ENCODE measurements around the gene SLC2A9. TPM values are rescaled to one million over a fixed set of nuclear protein-coding genes. Genes with fewer than 3 reads are reported as not detected.

The SLC2A9 gene
- polyA plus RNA-seq, 2 of the 4 experiments (the other 2 are of a cell fraction) = 0.62 to 0.70 TPM

- H3K9me3 ChIP-seq = no peaks in the 10 kb centered on the region
- DNase-seq (ENCODE audit: low read depth in 1 of 2, low spot score in 1 of 2) = no peak
- ATAC-seq = no peak
- TF ChIP-seq POLR2AphosphoS2 (conservative IDR thresholded peaks at IDR 0.05; ENCODE audit: low read length) (no peak), TFCP2L1 (CRISPR knock-in tag; IDR thresholded peaks at IDR 0.05) (no peak), HOXB13 (CRISPR knock-in tag; IDR thresholded peaks at IDR 0.05; ENCODE audit: low read depth) (no peak), KDM5A (IDR thresholded peaks at IDR 0.05) (no peak), HOXA7 (CRISPR knock-in tag; IDR thresholded peaks at IDR 0.05) (no peak), RNF2 (IDR thresholded peaks at IDR 0.05; ENCODE audit: borderline replicate concordance, low read depth) (no peak), TP53 (CRISPR knock-in tag; IDR thresholded peaks at IDR 0.05) (no peak), EHMT2 (IDR thresholded peaks at IDR 0.05; ENCODE audit: low read depth) (no peak), JUNB (IDR thresholded peaks at IDR 0.05) (no peak), EHF (CRISPR knock-in tag; IDR thresholded peaks at IDR 0.05) (no peak), MAZ (IDR thresholded peaks at IDR 0.05; ENCODE audit: borderline replicate concordance, low read depth, low read length) (no peak), FOSL2 (IDR thresholded peaks at IDR 0.05) (no peak), FOSL2 (CRISPR knock-in tag; IDR thresholded peaks at IDR 0.05) (no peak), NPAS2 (CRISPR knock-in tag; IDR thresholded peaks at IDR 0.05; ENCODE audit: borderline replicate concordance) (no peak), ESRRA (IDR thresholded peaks at IDR 0.05; ENCODE audit: borderline replicate concordance, low read length) (no peak), GATA3 (IDR thresholded peaks at IDR 0.05; ENCODE audit: borderline replicate concordance) (no peak)
- TF ChIP-seq, protein P1, sequence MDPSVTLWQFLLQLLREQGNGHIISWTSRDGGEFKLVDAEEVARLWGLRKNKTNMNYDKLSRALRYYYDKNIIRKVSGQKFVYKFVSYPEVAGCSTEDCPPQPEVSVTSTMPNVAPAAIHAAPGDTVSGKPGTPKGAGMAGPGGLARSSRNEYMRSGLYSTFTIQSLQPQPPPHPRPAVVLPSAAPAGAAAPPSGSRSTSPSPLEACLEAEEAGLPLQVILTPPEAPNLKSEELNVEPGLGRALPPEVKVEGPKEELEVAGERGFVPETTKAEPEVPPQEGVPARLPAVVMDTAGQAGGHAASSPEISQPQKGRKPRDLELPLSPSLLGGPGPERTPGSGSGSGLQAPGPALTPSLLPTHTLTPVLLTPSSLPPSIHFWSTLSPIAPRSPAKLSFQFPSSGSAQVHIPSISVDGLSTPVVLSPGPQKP (IDR thresholded peaks at IDR 0.05; ENCODE audit: low read depth, low read length) = no peak
- TF ChIP-seq, protein P2, sequence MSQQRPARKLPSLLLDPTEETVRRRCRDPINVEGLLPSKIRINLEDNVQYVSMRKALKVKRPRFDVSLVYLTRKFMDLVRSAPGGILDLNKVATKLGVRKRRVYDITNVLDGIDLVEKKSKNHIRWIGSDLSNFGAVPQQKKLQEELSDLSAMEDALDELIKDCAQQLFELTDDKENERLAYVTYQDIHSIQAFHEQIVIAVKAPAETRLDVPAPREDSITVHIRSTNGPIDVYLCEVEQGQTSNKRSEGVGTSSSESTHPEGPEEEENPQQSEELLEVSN (IDR thresholded peaks at IDR 0.05; ENCODE audit: borderline replicate concordance, low read depth) = no peak
- H3K4me2 ChIP-seq = no peak overlapping the region
- FAIRE-seq = no peak
- ChIA-PET POLR2A (no interaction called here), CTCF (no interaction called here)
- WGBS (ENCODE audit: missing lambda C conversion rate) = 0% methylated on average over 2 of the region's 2 CpGs
- H3K27ac ChIP-seq = no peak overlapping the region
- no peaks in the 10 kb centered on the region for H3K4me1 ChIP-seq
- H3K4me3 ChIP-seq = no peak overlapping the region
Measured at GRCh38 chr4:9841072-9841471, 180.2 kb downstream of the SLC2A9 start.

- TF ChIP-seq EP300 (IDR thresholded peaks at IDR 0.05) (no peak), EHMT2 (IDR thresholded peaks at IDR 0.05; ENCODE audit: low read depth) (no peak), BHLHE40 (IDR thresholded peaks at IDR 0.05; ENCODE audit: low read depth, low read length) (no peak), MYC (IDR thresholded peaks at IDR 0.05; ENCODE audit: borderline replicate concordance, low read length) (no peak), ZSCAN20 (CRISPR knock-in tag; IDR thresholded peaks at IDR 0.05) (no peak), CHD2 (IDR thresholded peaks at IDR 0.05; ENCODE audit: low read length, partially characterized antibody) (no peak), NR3C1 (IDR thresholded peaks at IDR 0.05) (no peak), USF2 (IDR thresholded peaks at IDR 0.05) (no peak), PHF8 (IDR thresholded peaks at IDR 0.05; ENCODE audit: borderline replicate concordance, low read depth) (no peak), POLR2A (IDR thresholded peaks at IDR 0.05; ENCODE audit: low read length) (no peak), CEBPB (IDR thresholded peaks at IDR 0.05) (no peak), HOXB5 (CRISPR knock-in tag; IDR thresholded peaks at IDR 0.05) (no peak), FOXS1 (CRISPR knock-in tag; IDR thresholded peaks at IDR 0.05) (no peak), HDAC2 (IDR thresholded peaks at IDR 0.05) (no peak), JUN (IDR thresholded peaks at IDR 0.05) (no peak)
Measured at GRCh38 chr4:9835430-9835829, 185.9 kb downstream of the SLC2A9 start.

More at GRCh38 chr4:9835430-9835829, 185.9 kb downstream of the SLC2A9 start:
- FAIRE-seq (no peak), DNase-seq (ENCODE audit: low read depth in 1 of 2, low spot score in 1 of 2) (no peak), ATAC-seq (no peak)
- POLR2A ChIA-PET = no interaction called here
- Histone ChIP-seq H3K9me3 (no peaks in the 10 kb centered on the region), H3K4me3 (no peak overlapping the region), H3K4me2 (no peak overlapping the region), H3K4me1 (no peaks in the 10 kb centered on the region), H3K27ac (no peak overlapping the region)
- CTCF ChIA-PET = no interaction called here
- 45% methylated on average over 5 of the region's 5 CpGs for WGBS (ENCODE audit: missing lambda C conversion rate)

Measured in A549 (cell line).